Astrocyte of the cerebellum (primary cell): ENCODE measurements around the gene CRLF2.

Source experiments
- DNase-seq: peaks from one replicate; pipeline ENCODE4 v3.0.0-alpha.2; 2011; ENCODE audit warnings: low read depth
- H3K4me3 ChIP-seq: 2 replicates; pipeline ENCODE4 v1.5.1; 2011; ENCODE audit warnings: mild to moderate bottlenecking, low read depth, low read length, moderate library complexity
- in situ Hi-C: cut with HindIII; loops from 2 replicates; pipeline ENCODE4 v1.10.0; 2017; ENCODE audit warnings: low sequenced_read_pairs
- TF ChIP-seq, protein P1 (sequence below): IDR thresholded peaks from 2 replicates; pipeline ENCODE4 v1.5.1; 2012; ENCODE audit warnings: low read length, low read depth, moderate library complexity, mild to moderate bottlenecking; ENCODE audit errors: missing control alignments

The CRLF2 gene

DNA sequence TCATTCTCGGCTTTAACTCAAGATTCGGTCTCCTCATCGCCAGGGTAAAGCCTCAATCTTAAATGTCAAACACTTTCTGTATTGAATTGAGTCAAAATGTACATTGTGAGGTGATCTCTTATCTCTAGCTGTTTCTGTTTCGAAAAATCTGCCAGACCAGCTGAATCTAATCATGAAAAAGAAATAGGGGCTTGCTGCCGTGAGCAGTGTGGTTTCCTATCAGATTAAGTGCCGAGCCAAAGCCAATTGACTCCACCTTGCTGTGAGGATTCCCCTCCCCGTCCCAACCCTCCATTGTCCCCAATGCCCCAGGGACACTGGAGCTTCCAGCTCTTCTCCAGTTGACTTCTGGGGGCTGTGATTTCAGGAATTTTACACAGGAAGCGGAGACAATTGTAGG is 12.5 kb upstream of the CRLF2 start:
- DNase-seq, result no peak
- in situ Hi-C loops, result no loop called here
- no peak overlapping the region for H3K4me3 ChIP-seq
- TF ChIP-seq, protein P1, sequence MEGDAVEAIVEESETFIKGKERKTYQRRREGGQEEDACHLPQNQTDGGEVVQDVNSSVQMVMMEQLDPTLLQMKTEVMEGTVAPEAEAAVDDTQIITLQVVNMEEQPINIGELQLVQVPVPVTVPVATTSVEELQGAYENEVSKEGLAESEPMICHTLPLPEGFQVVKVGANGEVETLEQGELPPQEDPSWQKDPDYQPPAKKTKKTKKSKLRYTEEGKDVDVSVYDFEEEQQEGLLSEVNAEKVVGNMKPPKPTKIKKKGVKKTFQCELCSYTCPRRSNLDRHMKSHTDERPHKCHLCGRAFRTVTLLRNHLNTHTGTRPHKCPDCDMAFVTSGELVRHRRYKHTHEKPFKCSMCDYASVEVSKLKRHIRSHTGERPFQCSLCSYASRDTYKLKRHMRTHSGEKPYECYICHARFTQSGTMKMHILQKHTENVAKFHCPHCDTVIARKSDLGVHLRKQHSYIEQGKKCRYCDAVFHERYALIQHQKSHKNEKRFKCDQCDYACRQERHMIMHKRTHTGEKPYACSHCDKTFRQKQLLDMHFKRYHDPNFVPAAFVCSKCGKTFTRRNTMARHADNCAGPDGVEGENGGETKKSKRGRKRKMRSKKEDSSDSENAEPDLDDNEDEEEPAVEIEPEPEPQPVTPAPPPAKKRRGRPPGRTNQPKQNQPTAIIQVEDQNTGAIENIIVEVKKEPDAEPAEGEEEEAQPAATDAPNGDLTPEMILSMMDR, result no peak

DNA sequence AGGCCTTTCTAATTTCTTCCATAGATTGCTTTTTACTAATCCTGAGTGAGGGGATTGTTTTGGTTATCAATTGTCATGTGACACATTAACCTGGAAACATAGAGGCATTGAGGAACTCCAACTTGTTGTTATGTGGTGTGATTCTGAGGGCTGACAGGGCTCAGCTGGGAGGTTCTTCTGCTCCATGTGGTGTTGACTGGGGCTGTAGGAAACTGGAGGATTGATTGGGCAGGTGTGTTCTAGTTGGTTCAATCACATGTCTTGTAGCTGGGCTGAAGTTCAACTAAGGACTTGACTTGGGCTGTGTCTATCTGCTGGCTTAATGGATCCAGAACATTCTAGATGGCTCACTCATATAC is 10.8 kb upstream of the CRLF2 start:
- in situ Hi-C loops, result no loop called here
- TF ChIP-seq, protein P1, result no peak
- H3K4me3 ChIP-seq, result no peak overlapping the region
- no peak for DNase-seq

DNA sequence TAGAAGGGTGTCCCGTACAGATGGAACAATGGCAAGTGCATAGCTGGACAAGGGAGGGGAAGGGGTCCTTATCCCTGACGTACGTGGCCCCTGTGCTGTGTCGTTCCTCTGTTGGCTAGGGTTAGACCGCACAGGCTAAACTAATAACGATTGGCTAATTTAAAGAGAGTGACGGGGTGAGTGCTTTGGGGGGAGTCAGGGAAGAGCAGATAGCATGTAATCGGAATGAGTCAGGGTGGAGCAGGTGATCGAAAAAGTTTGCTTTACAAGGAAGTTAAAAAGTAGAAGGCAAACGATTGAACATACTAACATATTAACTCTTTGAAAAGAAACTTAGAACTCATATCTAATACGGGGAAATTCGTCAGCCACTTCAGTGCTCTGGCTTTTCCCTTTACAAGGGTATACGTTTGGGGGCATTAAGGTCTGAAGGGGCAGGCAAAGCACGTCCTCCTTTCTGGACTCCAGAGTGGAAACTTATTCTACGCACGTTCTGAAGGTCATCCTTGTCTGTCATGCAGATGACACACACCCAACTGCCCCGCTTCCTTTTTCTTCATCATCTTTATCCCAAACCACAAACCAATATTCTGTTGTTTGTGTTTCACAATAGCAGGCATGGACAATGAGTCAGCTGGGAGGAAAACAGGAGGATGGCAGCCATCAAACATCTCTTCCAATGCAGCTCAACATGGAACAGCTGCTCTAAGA is 10.2 kb upstream of the CRLF2 start:
- in situ Hi-C loops, result no loop called here
- TF ChIP-seq, protein P1, result no peak
- no peak overlapping the region for H3K4me3 ChIP-seq
- DNase-seq, result no peak

DNA sequence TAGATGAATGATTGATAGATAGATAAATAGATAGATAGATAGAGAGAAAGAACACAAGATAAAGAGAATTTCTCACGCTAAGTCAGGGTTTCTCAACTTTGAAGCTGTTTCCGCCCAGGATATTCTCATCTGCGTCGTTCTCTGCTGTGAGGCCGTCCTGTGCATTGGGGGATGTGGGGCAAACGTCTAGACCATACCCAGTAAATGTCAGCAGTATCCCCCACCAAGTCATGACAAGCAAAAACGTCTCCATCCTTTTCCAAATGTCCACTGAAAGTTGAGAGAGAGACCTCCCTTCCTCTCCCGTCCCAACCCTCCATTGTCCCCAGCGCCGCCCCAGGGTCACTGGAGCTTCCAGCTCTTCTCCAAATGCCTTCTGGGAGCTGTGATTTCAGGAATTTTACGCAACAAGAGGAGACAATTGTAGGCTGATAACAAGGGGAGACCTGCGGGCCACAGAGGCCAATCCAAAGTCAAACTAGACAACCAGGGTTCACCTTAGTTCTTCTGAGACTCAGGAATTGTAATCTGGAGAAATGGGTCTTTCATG is 8.9 kb upstream of the CRLF2 start:
- in situ Hi-C loops, result no loop called here
- no peak for DNase-seq
- TF ChIP-seq, protein P1, result no peak
- H3K4me3 ChIP-seq, result no peak overlapping the region

DNA sequence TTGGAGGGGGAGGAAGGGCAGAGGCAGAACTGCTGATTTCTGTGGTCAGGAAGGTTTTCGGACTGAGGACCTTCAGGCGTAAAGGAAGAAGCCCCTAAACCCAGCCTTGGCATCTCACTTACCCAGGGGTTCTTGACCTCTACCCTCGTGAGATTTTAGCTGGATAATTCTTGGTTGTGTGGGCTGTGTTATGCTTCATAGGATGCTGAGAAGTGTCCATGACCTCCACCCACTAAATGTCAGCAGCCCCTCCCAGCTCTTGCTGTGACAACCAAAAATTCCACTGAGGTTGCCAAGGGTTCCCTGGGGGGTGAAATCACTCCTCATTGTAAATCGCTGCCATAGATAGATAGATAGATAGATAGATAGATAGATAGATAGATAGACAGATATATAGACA is 5.8 kb upstream of the CRLF2 start:
- in situ Hi-C loops, result loop anchor here (10.0 kb wide), 1 partner anchor 63 kb away; no protein-coding TSS in a partner anchor
- DNase-seq, result no peak
- TF ChIP-seq, protein P1, result no peak
- no peak overlapping the region for H3K4me3 ChIP-seq

DNA sequence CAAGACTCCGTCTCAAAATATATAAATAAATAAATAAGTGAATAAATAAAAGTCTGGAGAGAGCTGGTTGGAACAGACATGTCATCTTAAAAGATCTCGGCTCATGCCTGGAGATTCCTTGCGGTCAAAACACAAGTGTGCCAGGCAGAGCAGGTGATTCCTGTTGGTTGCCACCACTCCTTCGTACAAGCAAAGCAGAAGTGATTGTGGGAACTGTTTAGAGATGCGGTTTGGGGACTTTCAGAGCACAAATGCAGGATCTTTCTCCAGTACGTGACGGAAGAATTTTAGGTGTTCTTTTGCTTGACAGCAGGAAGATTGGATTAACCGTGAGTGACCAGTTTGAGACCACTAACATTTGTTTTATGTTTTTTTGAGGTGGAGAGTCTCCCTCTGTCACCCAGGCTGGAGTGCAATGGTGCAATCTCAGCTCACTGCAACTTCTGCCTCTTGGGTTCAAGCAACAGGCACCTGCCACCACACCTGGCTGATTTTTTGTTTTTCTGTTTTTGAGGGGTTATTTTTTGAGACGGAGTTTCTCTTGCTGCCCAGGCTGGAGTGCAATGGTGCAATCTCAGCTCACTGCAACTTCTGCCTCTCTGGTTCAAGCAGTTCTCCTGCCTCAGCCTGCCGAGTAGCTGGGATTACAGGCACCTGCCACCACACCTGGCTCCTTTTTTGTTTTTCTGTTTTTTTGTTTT is 2.8 kb upstream of the CRLF2 start:
- in situ Hi-C loops, result loop anchor here (10.0 kb wide), 1 partner anchor 60 kb away; no protein-coding TSS in a partner anchor
- DNase-seq, result no peak
- TF ChIP-seq, protein P1, result no peak
- no peak overlapping the region for H3K4me3 ChIP-seq
